Epithelial cell of esophagus (primary cell): ENCODE measurements around the gene TANGO2.

ENCODE experiments used
- DNase-seq: peaks from one replicate; pipeline ENCODE4 v3.0.0; 2010; ENCODE audit warnings: low read depth
- H3K4me3 ChIP-seq: 2 replicates; pipeline ENCODE4 v1.5.1; 2011; ENCODE audit warnings: mild to moderate bottlenecking, low read length, control low read depth
- TF ChIP-seq, protein P1 (sequence below): IDR thresholded peaks from 2 replicates; pipeline ENCODE4 v1.5.1; 2011; ENCODE audit warnings: low read depth, mild to moderate bottlenecking, low read length, control low read depth, inconsistent platforms; ENCODE audit not compliant: insufficient read depth; ENCODE audit errors: missing control alignments

The TANGO2 gene

DNA sequence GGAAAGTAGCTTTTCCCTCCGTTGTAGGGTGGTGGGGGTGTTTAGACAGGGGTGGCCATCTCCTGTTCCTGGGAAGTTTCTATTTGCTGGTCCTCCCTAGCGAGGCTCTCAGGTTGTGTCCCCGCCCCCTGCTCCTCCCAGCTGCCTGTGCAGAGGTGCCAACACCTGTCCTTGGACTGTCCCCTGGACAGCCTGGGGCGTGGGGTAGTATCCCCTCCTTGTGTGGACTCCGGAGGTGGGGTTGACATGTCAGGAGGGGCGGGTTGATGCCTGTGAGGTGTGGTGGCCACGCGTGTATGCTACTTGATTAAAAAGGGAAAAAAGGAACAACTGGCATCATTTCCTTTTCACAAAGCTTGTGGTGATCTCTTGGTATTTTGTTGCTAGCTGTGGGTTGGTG is 80.7 kb downstream of the TANGO2 start:
- no peak overlapping the region for H3K4me3 ChIP-seq
- TF ChIP-seq, protein P1, sequence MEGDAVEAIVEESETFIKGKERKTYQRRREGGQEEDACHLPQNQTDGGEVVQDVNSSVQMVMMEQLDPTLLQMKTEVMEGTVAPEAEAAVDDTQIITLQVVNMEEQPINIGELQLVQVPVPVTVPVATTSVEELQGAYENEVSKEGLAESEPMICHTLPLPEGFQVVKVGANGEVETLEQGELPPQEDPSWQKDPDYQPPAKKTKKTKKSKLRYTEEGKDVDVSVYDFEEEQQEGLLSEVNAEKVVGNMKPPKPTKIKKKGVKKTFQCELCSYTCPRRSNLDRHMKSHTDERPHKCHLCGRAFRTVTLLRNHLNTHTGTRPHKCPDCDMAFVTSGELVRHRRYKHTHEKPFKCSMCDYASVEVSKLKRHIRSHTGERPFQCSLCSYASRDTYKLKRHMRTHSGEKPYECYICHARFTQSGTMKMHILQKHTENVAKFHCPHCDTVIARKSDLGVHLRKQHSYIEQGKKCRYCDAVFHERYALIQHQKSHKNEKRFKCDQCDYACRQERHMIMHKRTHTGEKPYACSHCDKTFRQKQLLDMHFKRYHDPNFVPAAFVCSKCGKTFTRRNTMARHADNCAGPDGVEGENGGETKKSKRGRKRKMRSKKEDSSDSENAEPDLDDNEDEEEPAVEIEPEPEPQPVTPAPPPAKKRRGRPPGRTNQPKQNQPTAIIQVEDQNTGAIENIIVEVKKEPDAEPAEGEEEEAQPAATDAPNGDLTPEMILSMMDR = no peak
- DNase-seq = no peak

DNA sequence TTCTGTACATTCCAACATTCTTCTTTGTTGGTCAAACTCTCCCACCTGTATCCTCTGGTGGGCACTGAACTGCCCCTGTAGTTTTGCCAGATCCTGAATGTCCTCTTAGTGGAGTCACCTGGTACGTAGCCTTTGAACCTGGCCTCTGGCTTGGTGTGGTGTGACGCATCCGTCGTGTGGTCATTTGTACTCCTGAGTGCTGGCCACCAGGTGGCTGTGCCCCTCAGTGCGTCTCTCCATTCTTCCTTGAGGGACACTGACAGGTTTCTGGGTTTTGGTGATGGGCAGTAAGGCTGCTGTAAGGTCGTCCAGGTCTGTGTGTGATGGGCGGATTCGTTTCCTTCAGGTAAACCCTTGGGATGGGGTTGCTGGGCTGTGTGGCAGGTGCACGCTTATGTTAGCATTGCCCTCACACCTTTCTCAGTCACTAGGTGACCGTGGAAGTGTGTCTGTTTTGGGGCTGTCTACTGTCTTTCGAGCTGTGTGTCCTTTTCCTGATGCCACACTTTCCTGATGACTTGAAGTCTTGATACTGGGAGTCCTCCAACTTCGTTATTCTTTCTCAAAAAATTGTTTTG is 81.4 kb downstream of the TANGO2 start:
- no peak overlapping the region for H3K4me3 ChIP-seq
- no peak for DNase-seq
- TF ChIP-seq, protein P1 = no peak

DNA sequence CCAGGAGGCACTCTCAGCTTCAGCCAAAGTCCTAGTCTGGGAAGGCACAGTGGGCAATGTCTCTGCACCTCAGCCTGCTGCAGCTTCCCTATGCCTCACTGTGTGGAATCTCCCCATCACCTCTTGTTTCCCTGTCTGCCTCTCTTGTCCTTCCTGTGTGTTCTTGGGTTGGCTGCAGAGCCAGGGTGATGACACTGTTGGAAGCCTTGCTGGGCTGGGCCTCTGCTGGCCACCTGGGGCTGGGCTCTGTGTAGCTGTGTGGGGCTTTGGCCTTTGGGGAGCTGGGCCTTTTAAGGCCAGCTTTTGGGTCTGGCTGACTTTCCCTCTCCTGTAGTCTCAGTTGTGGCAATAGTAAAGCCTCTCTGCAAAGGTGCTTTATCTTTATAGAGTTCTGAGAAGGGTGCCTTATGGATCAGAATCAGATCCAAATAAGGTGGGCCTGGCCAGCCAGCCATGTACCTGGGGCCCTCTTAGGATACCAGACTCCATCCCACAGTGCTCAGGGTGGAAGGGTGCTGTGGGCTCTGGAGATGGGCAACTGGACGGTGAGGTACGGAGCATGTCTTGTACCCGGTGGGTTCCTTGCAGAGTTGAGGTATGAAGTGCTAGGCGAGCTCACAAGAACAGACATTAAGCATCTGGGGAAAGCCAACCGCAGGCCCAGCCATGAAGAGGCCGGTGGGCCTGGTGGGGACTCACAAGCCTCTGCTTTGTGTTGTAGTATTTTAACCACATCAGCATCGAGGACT is 84.7 kb downstream of the TANGO2 start:
- H3K4me3 ChIP-seq = no peak overlapping the region
- TF ChIP-seq, protein P1 = no peak
- DNase-seq = no peak

DNA sequence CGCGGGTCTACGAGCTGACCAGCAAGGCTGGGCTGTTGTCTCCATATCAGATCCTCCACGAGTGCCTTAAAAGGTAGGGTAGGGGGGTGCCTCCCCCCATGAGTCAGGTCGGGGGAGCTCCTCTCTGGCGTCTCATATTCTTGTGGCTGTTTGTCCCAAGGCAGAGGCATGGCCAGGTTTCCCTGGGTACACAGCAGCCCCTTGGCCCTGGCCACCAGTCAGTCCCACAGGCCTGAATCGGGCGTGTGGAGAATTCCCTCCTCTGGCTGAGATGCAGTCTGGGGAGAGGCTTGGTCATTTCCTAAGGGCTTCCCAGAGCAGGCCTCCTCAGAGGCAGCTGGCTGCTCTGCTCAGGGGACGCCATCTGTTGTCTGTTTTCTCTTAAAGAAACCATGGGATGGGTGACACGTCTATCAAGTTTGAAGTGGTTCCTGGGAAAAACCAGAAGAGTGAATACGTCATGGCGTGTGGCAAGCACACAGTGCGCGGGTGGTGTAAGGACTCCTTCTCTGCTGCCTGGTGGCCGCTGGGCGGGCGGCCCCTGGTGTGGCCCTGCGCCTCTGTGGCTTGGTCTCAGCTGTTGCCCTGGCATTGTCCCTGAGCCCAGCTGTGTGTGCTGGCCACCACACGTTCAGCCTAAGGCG is 85.4 kb downstream of the TANGO2 start:
- TF ChIP-seq, protein P1 = no peak
- H3K4me3 ChIP-seq = no peak overlapping the region
- DNase-seq = no peak

DNA sequence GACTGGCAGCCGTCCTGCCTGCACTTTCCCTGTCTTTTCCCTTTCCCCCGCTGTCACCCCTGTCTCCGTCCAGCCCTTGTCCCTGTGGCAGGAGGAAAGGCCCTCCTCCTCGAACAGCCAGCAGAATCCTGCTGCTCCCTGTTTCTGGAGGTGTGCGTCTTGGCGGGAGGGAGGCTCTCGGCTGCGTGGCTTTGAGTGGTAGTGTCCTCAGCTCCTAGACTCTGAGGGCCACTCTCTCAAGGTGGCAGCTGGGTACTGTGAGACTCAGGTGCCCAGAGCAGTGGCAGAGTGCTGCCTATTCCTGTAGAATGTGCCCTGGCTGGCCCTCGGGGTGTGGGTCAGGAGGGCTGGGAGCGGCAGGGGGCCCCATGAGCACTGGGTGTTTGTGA is 85.9 kb downstream of the TANGO2 start:
- TF ChIP-seq, protein P1 = no peak
- DNase-seq = no peak
- no peak overlapping the region for H3K4me3 ChIP-seq

DNA sequence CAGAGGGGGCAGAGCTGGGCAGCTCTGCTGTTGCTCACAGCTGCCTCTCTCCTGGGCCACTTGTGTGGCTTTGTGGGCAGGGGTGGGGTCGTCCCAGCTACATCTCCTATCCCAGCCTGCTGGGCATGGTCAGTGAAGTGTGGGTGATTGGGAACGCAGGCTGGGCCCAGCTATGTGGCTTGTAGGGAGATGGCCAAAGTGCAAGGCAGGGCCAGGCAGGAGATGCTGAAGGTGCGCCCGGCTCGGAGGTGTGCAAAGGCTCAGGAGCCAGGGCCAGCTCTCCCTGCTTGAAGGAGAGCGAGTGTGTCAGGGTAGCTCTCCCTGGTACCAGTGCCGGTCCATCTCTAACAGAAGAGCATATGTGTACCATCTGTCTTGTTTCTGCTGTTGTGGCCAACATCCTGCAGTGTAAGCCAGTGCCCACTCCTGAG is 86.6 kb downstream of the TANGO2 start:
- no peak for DNase-seq
- TF ChIP-seq, protein P1 = no peak
- H3K4me3 ChIP-seq = no peak overlapping the region
